Stimulated activated CD8-positive, alpha-beta memory T cell treated with anti-CD3 and anti-CD28 coated beads, Interleukin-15, amount 100 ng/mL, for 24 hours (primary cell): Measurements from ENCODE around the gene IDUA.
"Not testable (repeated sequence)": the region's sequence is repeated elsewhere in the genome, so short reads cannot be mapped to it uniquely, and the experiment has no call there.

Source experiments
- DNase-seq: peaks from one replicate; pipeline ENCODE4 v3.0.0-alpha.2; 2020; ENCODE audit warnings: low read depth

The IDUA gene

GRCh38 chr4:1046581-1047011, 59.8 kb downstream of the IDUA start:
- DNase-seq, result not testable (repeated sequence)

GRCh38 chr4:1047106-1047975, 60.5 kb downstream of the IDUA start:
- no peak for DNase-seq

- no peak for DNase-seq
Measured at GRCh38 chr4:1047976-1048772, 61.3 kb downstream of the IDUA start.

GRCh38 chr4:1048773-1049590, 62.1 kb downstream of the IDUA start:
- no peak for DNase-seq

- DNase-seq, result no peak
Measured at GRCh38 chr4:1049591-1049905, 62.7 kb downstream of the IDUA start.

- no peak for DNase-seq
Measured at GRCh38 chr4:1050486-1051213, 63.8 kb downstream of the IDUA start.

- DNase-seq, result no peak
Measured at GRCh38 chr4:1051472-1051871, 64.6 kb downstream of the IDUA start.

- no peak for DNase-seq
Measured at GRCh38 chr4:1052231-1052671, 65.4 kb downstream of the IDUA start.

GRCh38 chr4:1053080-1053661, 66.3 kb downstream of the IDUA start:
- DNase-seq, result no peak

- DNase-seq, result not testable (repeated sequence)
Measured at GRCh38 chr4:1053891-1054290, 67.0 kb downstream of the IDUA start.
